ENCODE results near the gene UCHL5.

DNA sequence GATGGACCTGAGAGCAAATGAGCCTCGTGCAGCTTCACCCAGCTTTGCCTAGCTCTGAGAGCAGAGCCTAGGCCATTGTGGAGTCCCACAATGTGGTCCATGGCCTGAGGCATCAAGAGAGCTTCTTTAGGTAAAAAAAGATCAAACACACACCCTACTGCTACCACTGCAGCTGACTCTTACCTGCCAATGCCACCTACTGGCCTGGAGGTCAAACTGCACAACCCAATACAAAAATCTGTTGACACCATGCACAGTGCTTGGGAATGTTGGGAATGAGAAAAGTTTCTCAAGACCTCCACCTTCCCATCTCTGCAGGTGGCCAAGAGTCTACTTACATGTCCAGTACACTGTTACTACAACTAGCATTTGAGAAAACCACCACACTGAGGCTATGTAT lies 60.6 kb downstream of the UCHL5 start:
- TF ChIP-seq, protein P1, sequence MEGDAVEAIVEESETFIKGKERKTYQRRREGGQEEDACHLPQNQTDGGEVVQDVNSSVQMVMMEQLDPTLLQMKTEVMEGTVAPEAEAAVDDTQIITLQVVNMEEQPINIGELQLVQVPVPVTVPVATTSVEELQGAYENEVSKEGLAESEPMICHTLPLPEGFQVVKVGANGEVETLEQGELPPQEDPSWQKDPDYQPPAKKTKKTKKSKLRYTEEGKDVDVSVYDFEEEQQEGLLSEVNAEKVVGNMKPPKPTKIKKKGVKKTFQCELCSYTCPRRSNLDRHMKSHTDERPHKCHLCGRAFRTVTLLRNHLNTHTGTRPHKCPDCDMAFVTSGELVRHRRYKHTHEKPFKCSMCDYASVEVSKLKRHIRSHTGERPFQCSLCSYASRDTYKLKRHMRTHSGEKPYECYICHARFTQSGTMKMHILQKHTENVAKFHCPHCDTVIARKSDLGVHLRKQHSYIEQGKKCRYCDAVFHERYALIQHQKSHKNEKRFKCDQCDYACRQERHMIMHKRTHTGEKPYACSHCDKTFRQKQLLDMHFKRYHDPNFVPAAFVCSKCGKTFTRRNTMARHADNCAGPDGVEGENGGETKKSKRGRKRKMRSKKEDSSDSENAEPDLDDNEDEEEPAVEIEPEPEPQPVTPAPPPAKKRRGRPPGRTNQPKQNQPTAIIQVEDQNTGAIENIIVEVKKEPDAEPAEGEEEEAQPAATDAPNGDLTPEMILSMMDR (IDR thresholded peaks at IDR 0.05; ENCODE audit: poor library complexity, severe bottlenecking), result peak; percentile 24
- TF ChIP-seq EZH2 (IDR thresholded peaks at IDR 0.05; ENCODE audit: borderline replicate concordance, insufficient read depth, low read length, poor library complexity, severe bottlenecking) (no peak), EP300 (conservative IDR thresholded peaks at IDR 0.05; ENCODE audit: poor library complexity, severe bottlenecking) (no peak), POLR2AphosphoS5 (IDR thresholded peaks at IDR 0.05) (no peak), RAD21 (conservative IDR thresholded peaks at IDR 0.05) (no peak), TAF1 (IDR thresholded peaks at IDR 0.05; ENCODE audit: low read depth) (no peak)
